AG09319 (cell line): Measurements from ENCODE around the gene AGPS.

Source experiments
- DNase-seq: peaks from one replicate; pipeline ENCODE4 v3.0.0-alpha.2; 2010; ENCODE audit warnings: low read depth; ENCODE audit errors: extremely low read depth
- TF ChIP-seq, protein P1 (sequence below): IDR thresholded peaks from 2 replicates; pipeline ENCODE4 v1.5.1; 2011; ENCODE audit warnings: low read depth, mild to moderate bottlenecking, inconsistent platforms, low read length, moderate library complexity

AGPS gene

DNA sequence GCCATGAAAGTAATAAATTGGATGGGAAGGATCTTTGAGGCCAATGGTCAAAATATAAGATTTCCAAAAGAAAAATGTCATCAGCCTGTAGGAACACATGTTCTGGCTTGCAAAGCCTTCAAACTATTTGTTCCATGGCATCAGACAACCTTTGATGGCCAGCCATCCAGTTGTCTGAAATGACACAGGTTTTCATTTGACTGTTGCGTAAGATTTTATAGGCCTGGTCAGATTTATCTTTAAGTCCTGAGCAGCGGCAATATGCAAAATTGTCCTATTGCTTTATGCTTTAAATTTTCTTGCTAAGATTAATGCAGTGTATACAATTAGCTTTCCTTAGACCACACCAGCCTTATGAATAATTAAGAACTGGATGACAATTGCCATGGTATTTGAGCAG is 167.1 kb downstream of the AGPS start:
- TF ChIP-seq, protein P1, sequence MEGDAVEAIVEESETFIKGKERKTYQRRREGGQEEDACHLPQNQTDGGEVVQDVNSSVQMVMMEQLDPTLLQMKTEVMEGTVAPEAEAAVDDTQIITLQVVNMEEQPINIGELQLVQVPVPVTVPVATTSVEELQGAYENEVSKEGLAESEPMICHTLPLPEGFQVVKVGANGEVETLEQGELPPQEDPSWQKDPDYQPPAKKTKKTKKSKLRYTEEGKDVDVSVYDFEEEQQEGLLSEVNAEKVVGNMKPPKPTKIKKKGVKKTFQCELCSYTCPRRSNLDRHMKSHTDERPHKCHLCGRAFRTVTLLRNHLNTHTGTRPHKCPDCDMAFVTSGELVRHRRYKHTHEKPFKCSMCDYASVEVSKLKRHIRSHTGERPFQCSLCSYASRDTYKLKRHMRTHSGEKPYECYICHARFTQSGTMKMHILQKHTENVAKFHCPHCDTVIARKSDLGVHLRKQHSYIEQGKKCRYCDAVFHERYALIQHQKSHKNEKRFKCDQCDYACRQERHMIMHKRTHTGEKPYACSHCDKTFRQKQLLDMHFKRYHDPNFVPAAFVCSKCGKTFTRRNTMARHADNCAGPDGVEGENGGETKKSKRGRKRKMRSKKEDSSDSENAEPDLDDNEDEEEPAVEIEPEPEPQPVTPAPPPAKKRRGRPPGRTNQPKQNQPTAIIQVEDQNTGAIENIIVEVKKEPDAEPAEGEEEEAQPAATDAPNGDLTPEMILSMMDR = no peak
- no peak for DNase-seq

DNA sequence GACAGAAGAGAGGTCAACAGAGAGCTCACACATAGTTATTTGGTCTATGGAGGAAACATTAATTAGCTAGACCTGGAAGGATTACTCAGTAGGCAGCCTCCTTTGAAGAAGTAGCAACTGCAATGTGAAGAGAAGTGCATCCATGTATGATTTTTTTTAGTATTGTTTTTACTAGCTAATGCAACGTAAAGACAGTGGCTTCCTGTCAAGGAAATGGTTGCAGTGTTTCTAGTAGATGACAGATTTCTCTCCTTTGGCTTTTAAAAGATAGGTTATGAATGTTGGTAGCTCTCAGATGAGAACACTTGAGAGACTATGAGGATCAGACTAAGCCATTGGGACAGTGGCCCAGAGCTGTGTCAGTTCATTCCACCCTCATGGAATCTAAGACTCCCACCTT is 175.8 kb downstream of the AGPS start:
- no peak for DNase-seq
- TF ChIP-seq, protein P1 = no peak

DNA sequence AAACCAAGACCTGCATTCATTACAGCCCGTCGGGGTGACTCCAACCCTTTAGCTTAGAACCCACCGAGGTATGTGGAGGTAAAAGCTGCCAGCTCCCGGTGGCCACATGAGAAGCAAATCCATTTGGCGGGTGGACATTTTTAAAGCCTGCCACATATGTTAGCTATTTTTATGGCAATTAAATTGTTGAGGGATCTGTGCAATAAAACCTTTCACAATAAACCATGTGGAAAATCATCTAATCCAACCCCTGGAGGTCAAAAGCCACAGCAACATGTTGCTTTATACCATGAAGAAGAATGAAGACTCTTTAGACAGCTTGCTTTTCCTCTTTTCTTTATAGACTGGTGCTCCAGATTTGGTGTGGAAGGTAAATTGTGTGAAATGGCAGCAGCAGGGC is 176.3 kb downstream of the AGPS start:
- DNase-seq = no peak
- TF ChIP-seq, protein P1 = no peak

DNA sequence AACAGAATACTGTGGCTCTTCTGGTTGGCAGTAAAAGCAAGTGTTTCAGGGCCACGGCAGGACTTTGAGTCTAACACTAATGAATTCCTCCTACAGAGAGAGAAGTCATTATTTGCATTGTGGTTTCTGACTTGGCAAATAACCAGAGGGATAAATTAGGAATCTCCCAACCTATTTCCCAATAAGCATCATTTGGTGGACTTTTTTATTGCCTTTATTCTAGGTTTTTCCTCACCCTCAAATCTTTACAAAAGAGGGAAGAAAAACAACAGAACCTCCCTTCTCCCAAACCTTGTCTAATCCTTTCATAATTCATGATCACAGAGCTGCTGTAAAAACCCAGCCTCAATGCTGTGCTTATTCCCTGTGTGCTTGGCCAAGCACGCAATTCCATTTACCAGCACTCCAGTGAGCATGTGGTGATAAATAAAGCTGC is 179.7 kb downstream of the AGPS start:
- TF ChIP-seq, protein P1 = no peak
- DNase-seq = no peak

DNA sequence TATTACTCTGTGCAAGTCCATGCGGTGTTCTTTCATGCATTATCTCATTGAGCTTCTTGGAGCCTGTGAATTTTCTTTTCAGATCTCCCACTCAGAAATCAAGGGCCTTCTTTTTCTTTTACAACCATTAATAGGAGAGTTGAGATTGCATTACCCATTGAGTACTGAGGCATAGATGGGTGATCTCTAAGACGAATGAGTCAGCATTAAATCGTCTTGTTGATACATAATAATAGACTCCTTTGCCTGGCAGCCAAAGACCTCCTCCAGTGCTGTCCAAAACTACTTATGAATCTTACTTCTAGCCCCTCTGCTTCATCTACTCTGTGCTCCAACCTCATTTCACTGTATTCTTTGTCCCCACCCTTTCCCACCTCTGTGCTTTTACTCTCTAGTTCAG is 180.5 kb downstream of the AGPS start:
- TF ChIP-seq, protein P1 = no peak
- no peak for DNase-seq

DNA sequence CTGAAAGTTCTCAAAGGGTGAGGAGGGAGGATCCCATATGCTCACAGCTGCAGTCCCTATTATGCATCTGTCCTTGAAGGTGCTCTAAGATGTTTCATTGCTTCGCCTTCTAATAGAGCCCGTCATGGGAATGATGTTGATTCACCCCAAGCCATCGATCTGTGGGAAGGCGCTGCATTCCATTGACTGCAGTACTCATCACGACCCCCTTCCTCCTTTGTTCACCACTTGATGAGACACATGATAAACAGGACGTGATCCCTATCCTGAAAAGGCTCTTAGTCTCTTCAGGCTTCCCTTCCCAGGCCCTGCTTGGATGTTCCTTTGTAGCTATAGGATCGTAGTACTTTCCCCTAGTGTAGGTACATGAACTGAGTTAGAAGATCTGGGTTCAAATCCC is 181.8 kb downstream of the AGPS start:
- DNase-seq = no peak
- TF ChIP-seq, protein P1 = no peak

DNA sequence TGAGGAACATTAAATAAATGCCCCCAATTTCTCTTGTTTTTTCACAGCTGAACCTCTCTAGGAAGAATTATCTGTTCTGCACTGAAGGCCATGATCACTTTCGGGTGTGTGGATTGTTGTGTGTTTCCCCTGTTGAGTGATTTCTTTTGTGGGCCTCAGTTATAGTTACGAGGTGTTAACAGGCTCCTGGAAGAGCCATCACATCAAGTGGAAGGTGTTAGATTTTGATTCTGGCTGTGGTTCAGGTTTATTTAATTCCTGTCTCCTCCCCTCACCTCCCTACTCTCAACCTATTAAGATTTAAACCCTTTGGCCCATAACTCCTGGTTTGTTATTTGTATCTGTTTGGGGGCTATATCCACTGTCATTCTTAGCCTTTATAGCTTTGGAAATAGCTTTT is 182.8 kb downstream of the AGPS start:
- no peak for DNase-seq
- TF ChIP-seq, protein P1 = no peak
